Measurements from ENCODE around the gene IL18R1. TPM values are rescaled to one million over a fixed set of nuclear protein-coding genes. Genes with fewer than 3 reads are reported as not detected.

The IL18R1 gene
- total and polyA plus RNA-seq, 4 donors: 7.5 to 63.5 (median 25.7) TPM

- DNase-seq (no peak), ATAC-seq (ENCODE audit: insufficient read depth, low FRiP score) (no peak)
- no peak for TF ChIP-seq CTCF (IDR thresholded peaks at IDR 0.05; ENCODE audit: control extremely low read depth, extremely low read depth)
- no peak overlapping the region for H3K27ac ChIP-seq (ENCODE audit: low read depth in 1 of 2, low read length in 1 of 2)
- no peaks in the 10 kb centered on the region for H3K9me3 ChIP-seq (ENCODE audit: control insufficient read depth in 4 of 4, insufficient read depth in 3 of 4, low read length in 3 of 4)
- 80 to 86% methylated on average over 2 of the region's 2 CpGs for WGBS, 2 donors
- H3K36me3 ChIP-seq (ENCODE audit: control insufficient read depth in 4 of 4, insufficient read depth in 4 of 4, low read length in 4 of 4): no peaks in the 10 kb centered on the region
- no peaks in the 10 kb centered on the region for H3K4me1 ChIP-seq (ENCODE audit: control insufficient read depth in 5 of 5, insufficient read depth in 5 of 5, low read length in 5 of 5)
- no peak overlapping the region for H3K9ac ChIP-seq (ENCODE audit: insufficient read depth in 1 of 2, low read length in 2 of 2)
- H3K27me3 ChIP-seq (ENCODE audit: control insufficient read depth in 3 of 3, insufficient read depth in 3 of 3, low read length in 2 of 3): no peaks in the 10 kb centered on the region
- no peak overlapping the region for H3K4me3 ChIP-seq
These were observed 67.8 kb downstream of the IL18R1 start for GRCh38 chr2:102423368-102423767.

- Histone ChIP-seq H3K9ac (ENCODE audit: insufficient read depth in 1 of 2, low read length in 2 of 2) (no peak overlapping the region), H3K27me3 (ENCODE audit: control insufficient read depth in 3 of 3, insufficient read depth in 3 of 3, low read length in 2 of 3) (no peaks in the 10 kb centered on the region), H3K27ac (ENCODE audit: low read depth in 1 of 2, low read length in 1 of 2) (no peak overlapping the region), H3K36me3 (ENCODE audit: control insufficient read depth in 4 of 4, insufficient read depth in 4 of 4, low read length in 4 of 4) (no peaks in the 10 kb centered on the region), H3K4me3 (no peak overlapping the region), H3K4me1 (ENCODE audit: control insufficient read depth in 5 of 5, insufficient read depth in 5 of 5, low read length in 5 of 5) (no peaks in the 10 kb centered on the region), H3K9me3 (ENCODE audit: control insufficient read depth in 4 of 4, insufficient read depth in 3 of 4, low read length in 3 of 4) (no peaks in the 10 kb centered on the region)
- no peak for ATAC-seq (ENCODE audit: insufficient read depth, low FRiP score)
- DNase-seq: no peak
- WGBS, 2 donors: 29 to 45% methylated on average over 3 of the region's 3 CpGs
- TF ChIP-seq CTCF (IDR thresholded peaks at IDR 0.05; ENCODE audit: control extremely low read depth, extremely low read depth): no peak
These were observed 69.2 kb downstream of the IL18R1 start for GRCh38 chr2:102424754-102425153.

- Histone ChIP-seq H3K9me3 (ENCODE audit: control insufficient read depth in 4 of 4, insufficient read depth in 3 of 4, low read length in 3 of 4) (no peaks in the 10 kb centered on the region), H3K36me3 (ENCODE audit: control insufficient read depth in 4 of 4, insufficient read depth in 4 of 4, low read length in 4 of 4) (no peaks in the 10 kb centered on the region), H3K9ac (ENCODE audit: insufficient read depth in 1 of 2, low read length in 2 of 2) (no peak overlapping the region), H3K27ac (ENCODE audit: low read depth in 1 of 2, low read length in 1 of 2) (no peak overlapping the region), H3K27me3 (ENCODE audit: control insufficient read depth in 3 of 3, insufficient read depth in 3 of 3, low read length in 2 of 3) (no peaks in the 10 kb centered on the region), H3K4me1 (ENCODE audit: control insufficient read depth in 5 of 5, insufficient read depth in 5 of 5, low read length in 5 of 5) (no peaks in the 10 kb centered on the region), H3K4me3 (no peak overlapping the region)
- DNase-seq (no peak), ATAC-seq (ENCODE audit: insufficient read depth, low FRiP score) (no peak)
- no peak for TF ChIP-seq CTCF (IDR thresholded peaks at IDR 0.05; ENCODE audit: control extremely low read depth, extremely low read depth)
- WGBS, 2 donors: 41 to 54% methylated on average over 5 of the region's 5 CpGs
These were observed 70.0 kb downstream of the IL18R1 start for GRCh38 chr2:102425441-102426132.

GRCh38 chr2:102427249-102427648 lies 71.7 kb downstream of the IL18R1 start:
- ATAC-seq (ENCODE audit: insufficient read depth, low FRiP score) (no peak), DNase-seq (no peak)
- Histone ChIP-seq H3K36me3 (ENCODE audit: control insufficient read depth in 4 of 4, insufficient read depth in 4 of 4, low read length in 4 of 4) (no peaks in the 10 kb centered on the region), H3K9me3 (ENCODE audit: control insufficient read depth in 4 of 4, insufficient read depth in 3 of 4, low read length in 3 of 4) (no peaks in the 10 kb centered on the region), H3K4me1 (ENCODE audit: control insufficient read depth in 5 of 5, insufficient read depth in 5 of 5, low read length in 5 of 5) (no peaks in the 10 kb centered on the region), H3K27me3 (ENCODE audit: control insufficient read depth in 3 of 3, insufficient read depth in 3 of 3, low read length in 2 of 3) (no peaks in the 10 kb centered on the region), H3K27ac (ENCODE audit: low read depth in 1 of 2, low read length in 1 of 2) (no peak overlapping the region), H3K4me3 (no peak overlapping the region), H3K9ac (ENCODE audit: insufficient read depth in 1 of 2, low read length in 2 of 2) (no peak overlapping the region)
- 45 to 49% methylated on average over 1 of the region's 1 CpG for WGBS, 2 donors
- no peak for TF ChIP-seq CTCF (IDR thresholded peaks at IDR 0.05; ENCODE audit: control extremely low read depth, extremely low read depth)

Measured in lung (tissue), 12 donors.